ENCODE data around the gene SMIM11.
"Not testable (repeated sequence)": the region's sequence is repeated elsewhere in the genome, so short reads cannot be mapped to it uniquely, and the experiment has no call there.

Gene SMIM11

GRCh38 chr21:34429710-34430109 lies 54.4 kb downstream of the SMIM11 start:
- not testable (repeated sequence) for H3K27ac Mint-ChIP-seq, H3K4me1 Mint-ChIP-seq, H3K4me3 Mint-ChIP-seq, H3K27me3 Mint-ChIP-seq, H3K9me3 Mint-ChIP-seq, H3K36me3 Mint-ChIP-seq

All from activated naive CD4-positive, alpha-beta T cell treated with anti-CD3 and anti-CD28 coated beads, Interleukin-2, amount 50 U/mL, for 24 hours (primary cell).